Endothelial cell of umbilical vein (primary cell): ENCODE results near the gene PIF1. TPM values are rescaled to one million over a fixed set of nuclear protein-coding genes. Genes with fewer than 3 reads are reported as not detected.

Source experiments
- BruUV-seq: library from RNA; stranded (reverse); fragments of 400-500 nt; replicated peaks from 2 replicates; lab custom pipeline; 2021; lab: Mats Ljungman, UMichigan
- CTCF ChIA-PET: fragments of 300-600, 350-600 bp; sonication (Branson Sonifier 250); formaldehyde crosslinking; loops from one replicate; lab custom pipeline; 2021; ENCODE audit warnings: antibody characterized with exemption, inconsistent platforms; lab: Charles Lee
- POLR2A ChIA-PET: fragments of 300-600, 350-600 bp; sonication (Branson Sonifier 250); formaldehyde crosslinking; loops from one replicate; lab custom pipeline; 2021; ENCODE audit warnings: antibody characterized with exemption, inconsistent platforms; lab: Charles Lee
- DNase-seq: peaks from one replicate; pipeline ENCODE4 v3.0.0-alpha.2; 2011; ENCODE audit warnings: low read depth, low spot score
- FAIRE-seq: peaks from 2 replicates; lab custom pipeline; 2011; peaks lifted over from hg19 to GRCh38; lab: Jason Lieb, UNC
- H2AFZ ChIP-seq: 2 replicates; pipeline ENCODE4 v1.6.0; 2012; ENCODE audit warnings: low read depth, low read length, control low read depth, inconsistent platforms
- H3K27ac ChIP-seq: 2 replicates; pipeline ENCODE4 v1.5.1; 2011; ENCODE audit warnings: low read depth, mild to moderate bottlenecking, control low read depth, low read length, moderate library complexity; ENCODE audit not compliant: insufficient read depth
- H3K27me3 ChIP-seq, 2 experiments: 2 replicates each; pipeline versions ENCODE4 v1.6.0 to v1.6.1; 2011; ENCODE audit warnings: low read length in 2 of 2, mixed read lengths in 1 of 2; ENCODE audit not compliant: control insufficient read depth in 2 of 2, insufficient read depth in 2 of 2
- H3K36me3 ChIP-seq, 2 experiments: 2 replicates in 1 of 2; 3 replicates in 1 of 2; pipeline ENCODE4 v1.5.1; 2011; ENCODE audit warnings: low read length in 2 of 2, mild to moderate bottlenecking in 1 of 2, moderate library complexity in 1 of 2; ENCODE audit not compliant: control insufficient read depth in 2 of 2, insufficient read depth in 2 of 2; ENCODE audit errors: extremely low read depth in 1 of 2
- H3K4me1 ChIP-seq: 3 replicates; pipeline ENCODE4 v1.5.1; 2011; ENCODE audit warnings: mild to moderate bottlenecking, low read length; ENCODE audit not compliant: control insufficient read depth, insufficient read depth; ENCODE audit errors: extremely low read depth
- H3K4me2 ChIP-seq: 2 replicates; pipeline ENCODE4 v1.6.1; 2011; ENCODE audit warnings: low read length, control low read depth, mixed read lengths; ENCODE audit not compliant: insufficient read depth
- H3K4me3 ChIP-seq, 3 experiments: fragments of 200-600 bp in 1 of 3; sonication (generic), shearing (Covaris generic) in 1 of 3; replicated peaks in 1 of 3; 2 replicates each; pipeline ENCODE4 v1.5.1; 2011 to 2016; ENCODE audit warnings: control low read depth in 3 of 3, low read length in 3 of 3, mild to moderate bottlenecking in 2 of 3, inconsistent platforms in 1 of 3, low read depth in 1 of 3, moderate library complexity in 1 of 3; ENCODE audit not compliant: insufficient read depth in 1 of 3
- H3K79me2 ChIP-seq: 2 replicates; pipeline ENCODE4 v1.6.0; 2012; ENCODE audit warnings: low read length, inconsistent platforms; ENCODE audit not compliant: control insufficient read depth, insufficient read depth
- H3K9ac ChIP-seq: replicated peaks from 2 replicates; pipeline ENCODE3; 2011; ENCODE audit warnings: low read length, control low read depth; ENCODE audit not compliant: insufficient read depth; ENCODE audit errors: extremely low read depth
- H3K9me1 ChIP-seq: replicated peaks from 3 replicates; pipeline ENCODE4 v1.6.0; 2011; ENCODE audit warnings: mild to moderate bottlenecking, low read length; ENCODE audit not compliant: control insufficient read depth, insufficient read depth; ENCODE audit errors: extremely low read depth
- H3K9me3 ChIP-seq: replicated peaks from 2 replicates; pipeline ENCODE4 v1.5.1; 2012; ENCODE audit warnings: low read length, inconsistent platforms; ENCODE audit not compliant: control insufficient read depth, insufficient read depth
- H4K20me1 ChIP-seq: replicated peaks from 2 replicates; pipeline ENCODE3; 2011; ENCODE audit warnings: mild to moderate bottlenecking, low read length; ENCODE audit not compliant: control insufficient read depth, insufficient read depth; ENCODE audit errors: extremely low read depth
- EZH2 ChIP-seq: IDR thresholded peaks from 2 replicates; pipeline ENCODE4 v1.6.1; 2012; ENCODE audit warnings: borderline replicate concordance, low read depth, mild to moderate bottlenecking, moderate library complexity, low read length, inconsistent platforms; ENCODE audit not compliant: severe bottlenecking
- FOS ChIP-seq: IDR thresholded peaks from 2 replicates; pipeline ENCODE4 v1.6.1; 2011; ENCODE audit warnings: mild to moderate bottlenecking, low read length, moderate library complexity, borderline replicate concordance; ENCODE audit not compliant: insufficient read depth
- GATA2 ChIP-seq: IDR thresholded peaks from 2 replicates; pipeline ENCODE4 v1.7.0; 2011; ENCODE audit warnings: low read depth, mild to moderate bottlenecking, moderate library complexity, mixed read lengths, low read length; ENCODE audit not compliant: insufficient read length, insufficient read depth
- JUN ChIP-seq: IDR thresholded peaks from 2 replicates; pipeline ENCODE4 v1.6.1; 2011; ENCODE audit warnings: borderline replicate concordance, low read depth; ENCODE audit not compliant: insufficient read length, insufficient read depth
- MYC ChIP-seq: IDR thresholded peaks from one replicate; pipeline ENCODE4 v1.6.1; 2011; ENCODE audit warnings: mild to moderate bottlenecking, low read depth, low read length
- POLR2A ChIP-seq: IDR thresholded peaks from 2 replicates; pipeline ENCODE4 v1.6.1; 2012; ENCODE audit warnings: low read depth, mild to moderate bottlenecking, control low read depth, low read length
- POLR2AphosphoS5 ChIP-seq: IDR thresholded peaks from 2 replicates; pipeline ENCODE4 v1.6.1; 2012; ENCODE audit warnings: low read depth, mild to moderate bottlenecking, control low read depth, low read length, moderate library complexity; ENCODE audit not compliant: insufficient read depth
- dilution Hi-C: fragments of 300-500 bp; cut with MboI; formaldehyde crosslinking; loops from one replicate; pipeline ENCODE4 v1.15.0; 2019; ENCODE audit warnings: low sequenced_read_pairs; ENCODE audit not compliant: extremely low pct_ligation_motif_present
- intact Hi-C: fragments of 100-400 bp; cut with micrococcal nuclease; formaldehyde crosslinking; loops from one replicate; pipeline ENCODE4 v1.10.0; 2022
- polyA plus RNA-seq, 4 experiments: library from polyadenylated mRNA; depleted of rRNA in 3 of 4; stranded (reverse) in 3 of 4; unstranded in 1 of 4; fragments of >200 nt; gene quantifications; 2 replicates each; pipeline versions ENCODE4 v1.2.1 to v1.2.3, GENCODE V29; 2011 to 2012; ENCODE audit warnings: missing spikeins in 1 of 4
- total RNA-seq: library from RNA; stranded (reverse); gene quantifications from 2 replicates; pipeline ENCODE4 v1.2.3, GENCODE V29; 2021
- TF ChIP-seq, protein P1 (sequence below), 2 donors: IDR thresholded peaks; 1 replicate in 1 of 2; 2 replicates in 1 of 2; pipeline ENCODE4 v1.5.1; 2011; ENCODE audit warnings: low read length in 2 of 2, mild to moderate bottlenecking in 2 of 2, moderate library complexity in 2 of 2, control low read depth in 1 of 2, inconsistent platforms in 1 of 2, low read depth in 1 of 2; ENCODE audit not compliant: insufficient read depth in 1 of 2; ENCODE audit errors: extremely low read depth in 1 of 2
- TF ChIP-seq, protein P2 (sequence below): IDR thresholded peaks from 2 replicates; pipeline ENCODE4 v1.6.1; 2011; ENCODE audit not compliant: insufficient read depth, insufficient read length

Gene PIF1
- total and polyA plus RNA-seq, 2 donors (not counting 3 experiments of a cell fraction or from before 2014, with no cell fraction given) = 18.6 to 52.7 TPM

GRCh38 chr15:64807751-64808222 lies 17.7 kb downstream of the PIF1 start:
- dilution Hi-C loops (no loop called here), intact Hi-C loops (no loop called here)

GRCh38 chr15:64807051-64807749 lies 18.2 kb downstream of the PIF1 start:
- BruUV-seq = no TSS peak
- no peaks in the 10 kb centered on the region for H3K36me3 ChIP-seq
- H3K4me2 ChIP-seq = no peak overlapping the region
- FAIRE-seq = no peak
- H4K20me1 ChIP-seq = no peaks in the 10 kb centered on the region
- no peaks in the 10 kb centered on the region for H3K9me3 ChIP-seq
- H3K9ac ChIP-seq = no peak overlapping the region
- H3K9me1 ChIP-seq = no peaks in the 10 kb centered on the region
- H3K4me1 ChIP-seq = no peaks in the 10 kb centered on the region
- H3K79me2 ChIP-seq = no peaks in the 10 kb centered on the region
- no peak for DNase-seq
- H2AFZ ChIP-seq = no peak overlapping the region
- H3K4me3 ChIP-seq = no peak overlapping the region
- peaks cover 0 to 8% of the 10 kb centered on the region in 2 experiments for H3K27me3 ChIP-seq
- intact Hi-C loops = no loop called here
- TF ChIP-seq FOS (no peak), EZH2 (no peak), JUN (no peak), POLR2AphosphoS5 (no peak), POLR2A (no peak), MYC (no peak), GATA2 (no peak)
- TF ChIP-seq, protein P1, sequence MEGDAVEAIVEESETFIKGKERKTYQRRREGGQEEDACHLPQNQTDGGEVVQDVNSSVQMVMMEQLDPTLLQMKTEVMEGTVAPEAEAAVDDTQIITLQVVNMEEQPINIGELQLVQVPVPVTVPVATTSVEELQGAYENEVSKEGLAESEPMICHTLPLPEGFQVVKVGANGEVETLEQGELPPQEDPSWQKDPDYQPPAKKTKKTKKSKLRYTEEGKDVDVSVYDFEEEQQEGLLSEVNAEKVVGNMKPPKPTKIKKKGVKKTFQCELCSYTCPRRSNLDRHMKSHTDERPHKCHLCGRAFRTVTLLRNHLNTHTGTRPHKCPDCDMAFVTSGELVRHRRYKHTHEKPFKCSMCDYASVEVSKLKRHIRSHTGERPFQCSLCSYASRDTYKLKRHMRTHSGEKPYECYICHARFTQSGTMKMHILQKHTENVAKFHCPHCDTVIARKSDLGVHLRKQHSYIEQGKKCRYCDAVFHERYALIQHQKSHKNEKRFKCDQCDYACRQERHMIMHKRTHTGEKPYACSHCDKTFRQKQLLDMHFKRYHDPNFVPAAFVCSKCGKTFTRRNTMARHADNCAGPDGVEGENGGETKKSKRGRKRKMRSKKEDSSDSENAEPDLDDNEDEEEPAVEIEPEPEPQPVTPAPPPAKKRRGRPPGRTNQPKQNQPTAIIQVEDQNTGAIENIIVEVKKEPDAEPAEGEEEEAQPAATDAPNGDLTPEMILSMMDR (IDR thresholded peaks at IDR 0.05; ENCODE audit: extremely low read depth in 1 of 2, insufficient read depth in 1 of 2, low read depth in 1 of 2, low read length in 2 of 2) = no peak
- TF ChIP-seq, protein P2, sequence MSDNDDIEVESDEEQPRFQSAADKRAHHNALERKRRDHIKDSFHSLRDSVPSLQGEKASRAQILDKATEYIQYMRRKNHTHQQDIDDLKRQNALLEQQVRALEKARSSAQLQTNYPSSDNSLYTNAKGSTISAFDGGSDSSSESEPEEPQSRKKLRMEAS = no peak
- dilution Hi-C loops = no loop called here
- POLR2A ChIA-PET = no interaction called here
- H3K27ac ChIP-seq = no peak overlapping the region
- CTCF ChIA-PET = interaction anchor here (1.0 to 5.1 kb wide), 5 partner anchors 14 to 98 kb away, joined by 5 to 61 read pairs (median 7); no protein-coding TSS in a partner anchor

More at GRCh38 chr15:64807751-64808222, 17.7 kb downstream of the PIF1 start:
- TF ChIP-seq POLR2A = no peak
- no peak for TF ChIP-seq JUN
- Histone ChIP-seq H3K27ac (no peak overlapping the region), H3K36me3 (no peaks in the 10 kb centered on the region), H3K9me1 (no peaks in the 10 kb centered on the region), H3K9me3 (no peaks in the 10 kb centered on the region), H3K4me3 (no peak overlapping the region), H4K20me1 (no peaks in the 10 kb centered on the region), H3K79me2 (no peaks in the 10 kb centered on the region), H3K4me2 (no peak overlapping the region), H3K9ac (no peak overlapping the region), H2AFZ (no peak overlapping the region), H3K4me1 (no peaks in the 10 kb centered on the region), H3K27me3 (peaks cover 0 to 8% of the 10 kb centered on the region in 2 experiments)
- ChIA-PET POLR2A (no interaction called here), CTCF (interaction anchor here (0.7 to 6.9 kb wide), 6 partner anchors 14 to 143 kb away, joined by 3 to 222 read pairs (median 37); no protein-coding TSS in a partner anchor)
- FAIRE-seq = no peak
- BruUV-seq = no TSS peak
- no peak for DNase-seq
